Keratinocyte (primary cell): ENCODE results near the gene MYH13. TPM values are rescaled to one million over a fixed set of nuclear protein-coding genes. Genes with fewer than 3 reads are reported as not detected.

Source experiments
- DNase-seq: peaks from one replicate; pipeline ENCODE4 v3.0.0-alpha.2; 2011; ENCODE audit warnings: low read depth, missing footprints, low spot score
- FAIRE-seq: peaks from 2 replicates; lab custom pipeline; 2011; peaks lifted over from hg19 to GRCh38; lab: Jason Lieb, UNC
- H2AFZ ChIP-seq: 2 replicates; pipeline ENCODE4 v1.6.0; 2012; ENCODE audit warnings: low read length, control low read depth, inconsistent platforms; ENCODE audit not compliant: control insufficient read depth
- H3K27ac ChIP-seq: 2 replicates; pipeline ENCODE4 v1.5.1; 2011; ENCODE audit warnings: low read length; ENCODE audit not compliant: control insufficient read depth, insufficient read depth
- H3K27me3 ChIP-seq: 3 replicates; pipeline ENCODE4 v1.6.0; 2011; ENCODE audit warnings: low read length; ENCODE audit not compliant: control insufficient read depth, insufficient read depth; ENCODE audit errors: extremely low read depth
- H3K36me3 ChIP-seq, 2 experiments: 2 replicates in 1 of 2; 3 replicates in 1 of 2; pipeline ENCODE4 v1.5.1; 2011; ENCODE audit warnings: low read length in 2 of 2, mild to moderate bottlenecking in 1 of 2; ENCODE audit not compliant: control insufficient read depth in 2 of 2, insufficient read depth in 2 of 2; ENCODE audit errors: extremely low read depth in 1 of 2
- H3K4me1 ChIP-seq: 3 replicates; pipeline ENCODE4 v1.5.1; 2011; ENCODE audit warnings: low read length; ENCODE audit not compliant: control insufficient read depth, insufficient read depth; ENCODE audit errors: extremely low read depth
- H3K4me2 ChIP-seq: 3 replicates; pipeline ENCODE4 v1.6.0; 2011; ENCODE audit warnings: low read depth, low read length; ENCODE audit not compliant: control insufficient read depth, insufficient read depth; ENCODE audit errors: extremely low read depth
- H3K4me3 ChIP-seq, 3 experiments: fragments of 200-600 bp in 1 of 3; sonication (generic) in 1 of 3; 2 replicates in 2 of 3; 3 replicates in 1 of 3; pipeline ENCODE4 v1.5.1; 2011 to 2016; ENCODE audit warnings: low read length in 3 of 3, mild to moderate bottlenecking in 3 of 3, control low read depth in 2 of 3, inconsistent platforms in 1 of 3, low read depth in 1 of 3, mixed read lengths in 1 of 3, mixed run types in 1 of 3, moderate library complexity in 1 of 3; ENCODE audit not compliant: control insufficient read depth in 2 of 3, insufficient read depth in 2 of 3; ENCODE audit errors: extremely low read depth in 1 of 3
- H3K79me2 ChIP-seq: 2 replicates; pipeline ENCODE4 v1.6.0; 2012; ENCODE audit warnings: low read length; ENCODE audit not compliant: control insufficient read depth, insufficient read depth
- H3K9ac ChIP-seq: 3 replicates; pipeline ENCODE4 v1.6.0; 2011; ENCODE audit warnings: low read length; ENCODE audit not compliant: control insufficient read depth, insufficient read depth; ENCODE audit errors: extremely low read depth
- H3K9me1 ChIP-seq: 3 replicates; pipeline ENCODE4 v1.6.0; 2011; ENCODE audit warnings: low read length; ENCODE audit not compliant: control insufficient read depth, insufficient read depth; ENCODE audit errors: extremely low read depth
- H3K9me3 ChIP-seq: 2 replicates; pipeline ENCODE4 v1.5.1; 2012; ENCODE audit warnings: low read depth, low read length; ENCODE audit not compliant: control insufficient read depth
- H4K20me1 ChIP-seq: 3 replicates; pipeline ENCODE4 v1.6.0; 2011; ENCODE audit warnings: low read length; ENCODE audit not compliant: control insufficient read depth, insufficient read depth; ENCODE audit errors: extremely low read depth
- CTCF ChIP-seq, 3 experiments: IDR thresholded peaks in 1 of 3; conservative IDR thresholded peaks in 1 of 3; optimal IDR thresholded peaks in 1 of 3; 2 replicates in 2 of 3; 3 replicates in 1 of 3; pipeline versions ENCODE3 to v1.5.1; 2011; ENCODE audit warnings: low read length in 3 of 3, mild to moderate bottlenecking in 3 of 3, moderate library complexity in 2 of 3, control low read depth in 1 of 3, inconsistent platforms in 1 of 3; ENCODE audit not compliant: insufficient read depth in 2 of 3; ENCODE audit errors: extremely low read depth in 1 of 3
- EZH2 ChIP-seq: IDR thresholded peaks from one replicate; pipeline ENCODE4 v1.6.1; 2012; ENCODE audit warnings: inconsistent platforms, mild to moderate bottlenecking, low read length, moderate library complexity
- dilution Hi-C: fragments of 300-500 bp; cut with MboI; formaldehyde crosslinking; loops from one replicate; pipeline ENCODE4 v1.7.0; 2020; ENCODE audit warnings: low sequenced_read_pairs; ENCODE audit not compliant: extremely low pct_ligation_motif_present
- polyA minus RNA-seq, 3 experiments: library from RNA; depleted of rRNA, polyadenylated mRNA; stranded (reverse); fragments of >200 nt; gene quantifications; 1 replicate in 1 of 3; 2 replicates in 1 of 3; 3 replicates in 1 of 3; pipeline ENCODE4 v1.2.3, GENCODE V29; 2011
- polyA plus RNA-seq, 5 experiments: library from polyadenylated mRNA; depleted of rRNA in 3 of 5; stranded (reverse) in 3 of 5; stranded (forward) in 1 of 5; unstranded in 1 of 5; fragments of >200 nt; gene quantifications; 1 replicate in 1 of 5; 2 replicates in 3 of 5; 3 replicates in 1 of 5; pipeline versions ENCODE4 v1.2.1 to v1.2.3, GENCODE V29; 2011 to 2012; ENCODE audit warnings: missing spikeins in 2 of 5, low read depth in 1 of 5, low replicate concordance in 1 of 5

MYH13 gene
- polyA plus RNA-seq, result not detected in 3 replicates
- not detected for polyA plus RNA-seq (2011; ENCODE audit: low read depth)
- polyA plus RNA-seq (2011; cell fraction: cytosol; rRNA removed), result not detected in 2 replicates
- not detected in 2 replicates for polyA plus RNA-seq (2011; cell fraction: nucleus; rRNA removed)
- polyA plus RNA-seq (2012; ENCODE audit: low replicate concordance), result not detected in 2 replicates
- not detected in 3 replicates for polyA minus RNA-seq
- polyA minus RNA-seq (2011; cell fraction: cytosol; rRNA and poly(A)+ RNA removed), result not detected
- not detected in 2 replicates for polyA minus RNA-seq (2011; cell fraction: nucleus; rRNA and poly(A)+ RNA removed)

- no peak for TF ChIP-seq CTCF (optimal IDR thresholded peaks at IDR 0.05 in 1 of 3, IDR thresholded peaks at IDR 0.05 in 1 of 3, conservative IDR thresholded peaks at IDR 0.05 in 1 of 3; ENCODE audit: extremely low read depth in 1 of 3, insufficient read depth in 2 of 3, low read length in 3 of 3)
- TF ChIP-seq EZH2, result no peak
- Histone ChIP-seq H4K20me1 (no peaks in the 10 kb centered on the region), H3K79me2 (no peaks in the 10 kb centered on the region), H2AFZ (no peak within 1 kb of the TSS), H3K4me2 (no peak within 1 kb of the TSS), H3K9me3 (no peaks in the 10 kb centered on the region), H3K4me1 (no peaks in the 10 kb centered on the region), H3K9ac (no peak within 1 kb of the TSS), H3K27me3 (no peaks in the 10 kb centered on the region), H3K9me1 (no peaks in the 10 kb centered on the region), H3K27ac (no peak within 1 kb of the TSS), H3K4me3 (no peak within 1 kb of the TSS), H3K36me3 (no peaks in the 10 kb centered on the region)
- FAIRE-seq (no peak), DNase-seq (no peak)
- dilution Hi-C loops, result no loop called here
Observed at GRCh38 chr17:10372906-10373305, at the start of gene MYH13. MYH13 (minus strand) TSS chr17:10373006; CDS start chr17:10364530, 8,476 bp downstream.

- Histone ChIP-seq H3K79me2 (no peaks in the 10 kb centered on the region), H3K9me1 (no peaks in the 10 kb centered on the region), H3K36me3 (no peaks in the 10 kb centered on the region), H3K9ac (no peak within 1 kb of the TSS), H3K4me3 (no peak within 1 kb of the TSS), H3K27ac (no peak within 1 kb of the TSS), H3K4me2 (no peak within 1 kb of the TSS), H3K9me3 (no peaks in the 10 kb centered on the region), H3K4me1 (no peaks in the 10 kb centered on the region), H3K27me3 (no peaks in the 10 kb centered on the region), H4K20me1 (no peaks in the 10 kb centered on the region), H2AFZ (no peak within 1 kb of the TSS)
- DNase-seq (no peak), FAIRE-seq (no peak)
- TF ChIP-seq EZH2 (no peak), CTCF (optimal IDR thresholded peaks at IDR 0.05 in 1 of 3, IDR thresholded peaks at IDR 0.05 in 1 of 3, conservative IDR thresholded peaks at IDR 0.05 in 1 of 3; ENCODE audit: extremely low read depth in 1 of 3, insufficient read depth in 2 of 3, low read length in 3 of 3) (no peak)
- dilution Hi-C loops, result no loop called here
Observed at GRCh38 chr17:10421900-10422542, 49.2 kb upstream of the MYH13 start, which contains the start of gene MYH8. MYH8 (minus strand) TSS chr17:10421950; CDS start chr17:10420227, 1,723 bp downstream.
